IPS-NIHi7 (cell line): ENCODE data around the gene DQX1.

Experiments
- DNase-seq: peaks from one replicate; pipeline ENCODE4 v3.0.0; 2012; ENCODE audit warnings: mixed read lengths; ENCODE audit errors: extremely low spot score

DQX1 gene

GRCh38 chr2:74553892-74554819 lies 28.1 kb upstream of the DQX1 start, which contains the start of the genes DOK1 and LOXL3:
Gene DOK1 (plus strand): TSS chr2:74554720. CDS start chr2:74554755, 35 bp downstream.
Gene LOXL3 (minus strand): TSS chr2:74553942. CDS start chr2:74552634, 1,308 bp downstream.
- peak; percentile 92 for DNase-seq

GRCh38 chr2:74552914-74553811 lies 27.1 kb upstream of the DQX1 start:
- peak; percentile 32 for DNase-seq

- DNase-seq, result no peak
Observed at GRCh38 chr2:74551942-74552913, 26.2 kb upstream of the DQX1 start.

- DNase-seq, result no peak
Observed at GRCh38 chr2:74551530-74551929, 25.5 kb upstream of the DQX1 start.

GRCh38 chr2:74550231-74550630 lies 24.2 kb upstream of the DQX1 start:
- DNase-seq, result no peak

- peak; percentile 78 for DNase-seq
Observed at GRCh38 chr2:74548900-74549826, 23.1 kb upstream of the DQX1 start.

- DNase-seq, result peak; percentile 44
Observed at GRCh38 chr2:74548285-74548899, 22.4 kb upstream of the DQX1 start.

- no peak for DNase-seq
Observed at GRCh38 chr2:74546004-74546403, 20.0 kb upstream of the DQX1 start.

GRCh38 chr2:74544634-74545033 lies 18.6 kb upstream of the DQX1 start:
- no peak for DNase-seq

GRCh38 chr2:74542978-74543377 lies 16.9 kb upstream of the DQX1 start:
- no peak for DNase-seq

GRCh38 chr2:74540291-74540690 lies 14.3 kb upstream of the DQX1 start:
- no peak for DNase-seq

- no peak for DNase-seq
Observed at GRCh38 chr2:74538881-74539339, 12.9 kb upstream of the DQX1 start.

- no peak for DNase-seq
Observed at GRCh38 chr2:74537140-74537539, 11.1 kb upstream of the DQX1 start.

GRCh38 chr2:74536166-74536950 lies 10.3 kb upstream of the DQX1 start:
- no peak for DNase-seq

GRCh38 chr2:74535440-74535965 lies 9.5 kb upstream of the DQX1 start:
- DNase-seq, result no peak

GRCh38 chr2:74534411-74534810 lies 8.4 kb upstream of the DQX1 start:
- DNase-seq, result no peak

GRCh38 chr2:74533464-74533863 lies 7.4 kb upstream of the DQX1 start:
- no peak for DNase-seq

- DNase-seq, result no peak
Observed at GRCh38 chr2:74532222-74532621, 6.2 kb upstream of the DQX1 start.
